C4-2B (cell line): ENCODE data around the gene PHOX2A.

Experiments
- ZFX ChIP-seq: fragments of 450-650 bp; IDR thresholded peaks from 2 replicates; pipeline ENCODE4 v1.6.1; 2017
- TF ChIP-seq, protein P1 (sequence below): fragments of 450-650 bp; conservative IDR thresholded peaks from 2 replicates; pipeline ENCODE4 v1.5.1; 2017; ENCODE audit warnings: mild to moderate bottlenecking

DNA sequence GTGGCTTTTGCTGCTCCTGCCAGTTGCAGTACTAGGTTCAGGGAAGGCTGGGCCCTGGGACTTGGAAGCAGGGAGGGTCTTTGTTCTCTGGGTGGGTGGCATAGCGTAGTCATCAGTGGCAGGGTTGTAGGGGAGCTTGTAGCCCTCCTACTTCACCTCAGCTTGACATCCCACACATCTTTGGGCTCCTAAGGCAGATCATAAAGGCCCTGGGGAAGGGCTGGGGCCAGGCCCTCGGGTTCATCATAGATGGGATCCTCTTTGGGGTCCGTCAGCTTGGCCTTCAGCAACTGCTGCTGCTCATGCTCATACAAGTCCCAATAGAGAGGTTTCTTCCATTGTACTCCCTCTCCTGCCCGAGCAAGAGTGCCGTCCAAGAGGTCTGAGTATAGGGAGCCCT is 6.0 kb upstream of the PHOX2A start:
- TF ChIP-seq, protein P1, sequence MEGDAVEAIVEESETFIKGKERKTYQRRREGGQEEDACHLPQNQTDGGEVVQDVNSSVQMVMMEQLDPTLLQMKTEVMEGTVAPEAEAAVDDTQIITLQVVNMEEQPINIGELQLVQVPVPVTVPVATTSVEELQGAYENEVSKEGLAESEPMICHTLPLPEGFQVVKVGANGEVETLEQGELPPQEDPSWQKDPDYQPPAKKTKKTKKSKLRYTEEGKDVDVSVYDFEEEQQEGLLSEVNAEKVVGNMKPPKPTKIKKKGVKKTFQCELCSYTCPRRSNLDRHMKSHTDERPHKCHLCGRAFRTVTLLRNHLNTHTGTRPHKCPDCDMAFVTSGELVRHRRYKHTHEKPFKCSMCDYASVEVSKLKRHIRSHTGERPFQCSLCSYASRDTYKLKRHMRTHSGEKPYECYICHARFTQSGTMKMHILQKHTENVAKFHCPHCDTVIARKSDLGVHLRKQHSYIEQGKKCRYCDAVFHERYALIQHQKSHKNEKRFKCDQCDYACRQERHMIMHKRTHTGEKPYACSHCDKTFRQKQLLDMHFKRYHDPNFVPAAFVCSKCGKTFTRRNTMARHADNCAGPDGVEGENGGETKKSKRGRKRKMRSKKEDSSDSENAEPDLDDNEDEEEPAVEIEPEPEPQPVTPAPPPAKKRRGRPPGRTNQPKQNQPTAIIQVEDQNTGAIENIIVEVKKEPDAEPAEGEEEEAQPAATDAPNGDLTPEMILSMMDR, result no peak
- no peak for TF ChIP-seq ZFX
